Progenitor cell of endocrine pancreas (in vitro differentiated cells): ENCODE data around the gene TAPBPL. TPM values are rescaled to one million over a fixed set of nuclear protein-coding genes. Genes with fewer than 3 reads are reported as not detected.
"Not testable (repeated sequence)": the region's sequence is repeated elsewhere in the genome, so short reads cannot be mapped to it uniquely, and the experiment has no call there.

Experiments
- DNase-seq: peaks from one replicate; pipeline ENCODE4 v3.0.0; 2021; ENCODE audit warnings: low spot score; ENCODE audit not compliant: unreplicated experiment
- H3K27ac Mint-ChIP-seq: 2 replicates; pipeline ENCODE4 v1.8.0; 2021; ENCODE audit warnings: mild to moderate bottlenecking, moderate library complexity, mixed read lengths
- H3K27me3 Mint-ChIP-seq: 2 replicates; pipeline ENCODE4 v1.8.0; 2021; ENCODE audit warnings: mixed read lengths
- H3K36me3 Mint-ChIP-seq: 2 replicates; pipeline ENCODE4 v1.8.0; 2022; ENCODE audit warnings: mixed read lengths; ENCODE audit not compliant: insufficient read depth
- H3K4me1 Mint-ChIP-seq: 2 replicates; pipeline ENCODE4 v1.8.0; 2021; ENCODE audit warnings: low read depth, mixed read lengths
- H3K4me3 Mint-ChIP-seq: 2 replicates; pipeline ENCODE4 v1.8.0; 2021; ENCODE audit warnings: low read depth, mild to moderate bottlenecking, moderate library complexity, mixed read lengths
- H3K9me3 Mint-ChIP-seq: 2 replicates; pipeline ENCODE4 v1.8.0; 2021; ENCODE audit warnings: low read depth, mixed read lengths
- total RNA-seq: library from RNA; stranded (reverse); gene quantifications from 2 replicates; pipeline ENCODE4 v1.2.1, GENCODE V29; 2021
- TF ChIP-seq, protein P1 (sequence below): fragments of 200-600 bp; sonication (generic); IDR thresholded peaks from one replicate; pipeline ENCODE4 v1.5.0; 2021; ENCODE audit warnings: antibody characterized with exemption, mild to moderate bottlenecking; ENCODE audit not compliant: unreplicated experiment

TAPBPL gene
- total RNA-seq, 1 donor from 2014 or later: 2.4 TPM

DNA sequence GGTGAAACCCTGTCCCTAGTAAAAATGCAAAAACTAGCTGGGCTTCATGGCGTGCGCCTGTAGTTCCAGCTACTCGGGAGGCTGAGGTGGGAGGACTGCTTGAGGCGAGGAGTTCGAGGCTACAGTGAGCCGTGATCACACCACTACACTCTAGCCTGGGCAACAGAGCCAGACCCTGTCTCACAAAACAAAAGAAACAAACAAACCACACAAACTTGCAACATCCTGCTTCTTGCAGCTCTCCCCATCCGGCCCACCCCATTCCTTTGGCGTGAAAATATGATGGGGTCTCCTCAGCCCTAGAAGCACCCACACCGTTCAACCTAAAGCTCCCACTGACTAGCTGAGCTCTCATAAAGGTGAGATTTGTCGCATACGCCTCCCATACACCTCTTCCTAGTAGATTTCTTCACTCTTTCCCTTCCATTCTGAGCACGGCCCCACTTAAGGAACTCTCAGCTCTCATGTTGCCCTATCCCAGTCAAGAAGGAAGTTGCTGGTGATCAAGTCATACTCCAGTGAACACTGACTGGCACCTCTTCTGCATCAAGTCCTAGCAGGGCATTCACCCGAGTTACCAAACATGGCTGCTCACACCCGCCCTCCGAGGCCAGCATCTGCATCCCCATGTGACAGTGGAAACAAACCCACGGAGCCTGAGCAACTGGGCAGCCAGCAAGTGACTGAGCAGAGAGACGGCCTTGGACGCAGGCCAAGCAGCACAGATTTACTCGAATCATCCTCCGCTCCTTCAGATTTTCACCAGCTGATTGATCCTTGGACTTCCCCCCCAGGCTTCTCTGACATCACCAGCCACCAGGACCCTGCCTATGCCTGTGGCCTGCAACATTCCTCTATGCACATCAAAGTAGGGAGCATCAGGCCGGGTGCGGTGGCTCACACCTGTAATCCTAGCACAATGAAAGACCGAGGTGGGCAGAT is 26.0 kb upstream of the TAPBPL start:
- DNase-seq: no peak
- TF ChIP-seq, protein P1, sequence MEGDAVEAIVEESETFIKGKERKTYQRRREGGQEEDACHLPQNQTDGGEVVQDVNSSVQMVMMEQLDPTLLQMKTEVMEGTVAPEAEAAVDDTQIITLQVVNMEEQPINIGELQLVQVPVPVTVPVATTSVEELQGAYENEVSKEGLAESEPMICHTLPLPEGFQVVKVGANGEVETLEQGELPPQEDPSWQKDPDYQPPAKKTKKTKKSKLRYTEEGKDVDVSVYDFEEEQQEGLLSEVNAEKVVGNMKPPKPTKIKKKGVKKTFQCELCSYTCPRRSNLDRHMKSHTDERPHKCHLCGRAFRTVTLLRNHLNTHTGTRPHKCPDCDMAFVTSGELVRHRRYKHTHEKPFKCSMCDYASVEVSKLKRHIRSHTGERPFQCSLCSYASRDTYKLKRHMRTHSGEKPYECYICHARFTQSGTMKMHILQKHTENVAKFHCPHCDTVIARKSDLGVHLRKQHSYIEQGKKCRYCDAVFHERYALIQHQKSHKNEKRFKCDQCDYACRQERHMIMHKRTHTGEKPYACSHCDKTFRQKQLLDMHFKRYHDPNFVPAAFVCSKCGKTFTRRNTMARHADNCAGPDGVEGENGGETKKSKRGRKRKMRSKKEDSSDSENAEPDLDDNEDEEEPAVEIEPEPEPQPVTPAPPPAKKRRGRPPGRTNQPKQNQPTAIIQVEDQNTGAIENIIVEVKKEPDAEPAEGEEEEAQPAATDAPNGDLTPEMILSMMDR: no peak
- peaks cover 20% of the 10 kb centered on the region for H3K27me3 Mint-ChIP-seq
- no peaks in the 10 kb centered on the region for H3K9me3 Mint-ChIP-seq
- no peaks in the 10 kb centered on the region for H3K36me3 Mint-ChIP-seq
- H3K27ac Mint-ChIP-seq: no peak overlapping the region
- no peak overlapping the region for H3K4me3 Mint-ChIP-seq
- H3K4me1 Mint-ChIP-seq: peaks cover 2% of the 10 kb centered on the region

GRCh38 chr12:6426882-6427671 is 24.8 kb upstream of the TAPBPL start:
- H3K4me1 Mint-ChIP-seq: peaks cover 2% of the 10 kb centered on the region
- no peak for DNase-seq
- H3K27ac Mint-ChIP-seq: no peak overlapping the region
- peaks cover 27% of the 10 kb centered on the region for H3K27me3 Mint-ChIP-seq
- H3K4me3 Mint-ChIP-seq: no peak overlapping the region
- H3K9me3 Mint-ChIP-seq: no peaks in the 10 kb centered on the region
- H3K36me3 Mint-ChIP-seq: no peaks in the 10 kb centered on the region
- TF ChIP-seq, protein P1: no peak

DNA sequence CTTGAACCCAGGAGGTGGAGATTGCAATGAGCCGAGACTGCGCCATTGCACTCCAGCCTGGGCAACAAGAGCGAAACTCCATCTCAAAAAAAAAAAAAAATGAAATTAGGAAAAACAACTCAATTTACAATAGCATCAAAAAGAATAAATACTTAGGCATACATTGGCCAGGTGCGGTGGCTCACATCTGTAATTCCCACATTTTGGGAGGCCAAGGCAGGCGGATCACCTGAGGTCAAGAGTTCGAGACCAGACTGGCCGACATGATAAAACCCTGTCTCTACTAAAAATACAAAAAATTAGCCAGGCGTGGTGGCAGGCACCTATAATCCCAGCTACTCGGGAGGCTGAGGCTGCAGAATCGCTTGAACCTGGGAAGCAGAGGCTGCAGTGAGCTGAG is 24.0 kb upstream of the TAPBPL start:
- H3K9me3 Mint-ChIP-seq, H3K27ac Mint-ChIP-seq, H3K4me1 Mint-ChIP-seq, H3K4me3 Mint-ChIP-seq, H3K36me3 Mint-ChIP-seq, DNase-seq: not testable (repeated sequence)
- H3K27me3 Mint-ChIP-seq: peaks cover 29% of the 10 kb centered on the region

- H3K36me3 Mint-ChIP-seq: no peaks in the 10 kb centered on the region
- no peaks in the 10 kb centered on the region for H3K9me3 Mint-ChIP-seq
- TF ChIP-seq, protein P1: no peak
- H3K27me3 Mint-ChIP-seq: peaks cover 30% of the 10 kb centered on the region
- no peak overlapping the region for H3K4me3 Mint-ChIP-seq
- DNase-seq: no peak
- peaks cover 2% of the 10 kb centered on the region for H3K4me1 Mint-ChIP-seq
- no peak overlapping the region for H3K27ac Mint-ChIP-seq
Measured at GRCh38 chr12:6428326-6428725, 23.5 kb upstream of the TAPBPL start.

DNA sequence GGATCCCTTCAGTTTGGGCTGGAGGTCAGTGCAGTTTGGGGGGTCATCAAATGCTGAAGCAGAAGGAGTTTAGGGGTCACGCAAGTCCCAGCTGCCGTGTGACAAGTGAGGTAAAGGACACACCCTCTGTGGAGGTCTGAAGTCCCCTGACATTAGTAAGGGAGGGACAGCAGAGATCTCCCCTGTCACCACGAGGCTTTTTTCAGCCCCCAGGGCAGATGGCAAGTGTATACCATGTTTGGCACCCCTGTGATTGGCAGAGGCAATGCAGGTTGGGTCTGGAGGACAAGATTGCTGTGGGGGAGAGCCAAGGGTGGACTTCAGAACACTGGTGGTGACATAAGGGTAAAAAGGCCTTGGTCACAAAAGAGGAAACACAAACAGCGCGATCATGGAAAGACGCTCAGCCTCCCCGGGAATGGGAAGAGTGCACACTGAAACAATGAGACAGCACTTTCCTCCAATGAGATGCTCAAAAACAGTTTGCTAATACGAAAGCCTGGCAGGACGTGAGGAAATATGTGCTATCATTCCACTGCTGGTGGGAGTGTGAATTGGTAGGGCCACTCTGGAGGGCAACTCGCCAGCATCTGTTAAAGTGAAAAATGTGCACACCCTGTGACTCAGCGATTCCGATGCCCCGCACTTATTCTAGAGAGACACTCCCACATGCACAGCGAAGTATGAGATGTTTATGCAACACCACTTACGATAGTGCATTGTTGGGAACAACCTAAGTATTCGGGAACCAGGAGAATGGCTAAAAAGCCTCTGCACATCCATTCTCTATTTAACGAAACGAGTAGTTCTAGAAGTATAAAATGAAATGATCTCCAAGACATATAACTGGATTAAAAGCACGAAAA is 21.5 kb upstream of the TAPBPL start:
- Mint-ChIP-seq H3K4me3 (no peak overlapping the region), H3K27me3 (peaks cover 36% of the 10 kb centered on the region), H3K36me3 (no peaks in the 10 kb centered on the region), H3K27ac (no peak overlapping the region), H3K4me1 (peaks cover 2% of the 10 kb centered on the region), H3K9me3 (no peaks in the 10 kb centered on the region)
- TF ChIP-seq, protein P1: no peak
- DNase-seq: no peak
